WTC11 (cell line): ENCODE results near the gene TUBB4B. TPM values are rescaled to one million over a fixed set of nuclear protein-coding genes. Genes with fewer than 3 reads are reported as not detected.
A peak's percentile ranks its signal among the peaks of the same experiment; 100 is the strongest.

Experiments
- ATAC-seq: fragments of 200-7000 bp; cut with Tn5 transposase; 2 replicates; pipeline ENCODE4 v1.10.0; 2021; ENCODE audit warnings: mild to moderate bottlenecking, moderate library complexity
- CTCF ChIA-PET: fragments of 300-600 bp; sonication (Branson Sonifier 250); formaldehyde crosslinking; loops from one replicate; lab custom pipeline; 2021; ENCODE audit warnings: antibody characterized with exemption; lab: Charles Lee
- POLR2A ChIA-PET: fragments of 350-600 bp; sonication (Branson Sonifier 250); formaldehyde crosslinking; loops from one replicate; lab custom pipeline; 2021; ENCODE audit warnings: antibody characterized with exemption; lab: Charles Lee
- DNase-seq: peaks from one replicate; pipeline ENCODE4 v3.0.0; 2021; ENCODE audit warnings: low spot score
- H3K27ac Mint-ChIP-seq: 2 replicates; pipeline ENCODE4 v1.8.0; 2021; ENCODE audit warnings: mixed read lengths
- H3K27me3 Mint-ChIP-seq: 2 replicates; pipeline ENCODE4 v1.8.0; 2021; ENCODE audit warnings: low read depth, mild to moderate bottlenecking, moderate library complexity, mixed read lengths
- H3K36me3 Mint-ChIP-seq: 2 replicates; pipeline ENCODE4 v1.8.0; 2021; ENCODE audit warnings: mixed read lengths
- H3K4me1 Mint-ChIP-seq: 2 replicates; pipeline ENCODE4 v1.8.0; 2022; ENCODE audit warnings: mixed read lengths
- H3K4me3 Mint-ChIP-seq: 2 replicates; pipeline ENCODE4 v1.8.0; 2021; ENCODE audit warnings: mild to moderate bottlenecking, moderate library complexity, mixed read lengths
- H3K9me3 Mint-ChIP-seq: 2 replicates; pipeline ENCODE4 v1.8.0; 2021; ENCODE audit warnings: mixed read lengths
- ATF1 ChIP-seq: sonication (generic); formaldehyde crosslinking; IDR thresholded peaks from 2 replicates; pipeline ENCODE4 v1.8.1; 2023; ENCODE audit warnings: mild to moderate bottlenecking, moderate library complexity, missing genetic modification reagents
- FOXK1 ChIP-seq: sonication (generic); formaldehyde crosslinking; IDR thresholded peaks from 2 replicates; pipeline ENCODE4 v1.8.0; 2022; ENCODE audit warnings: mild to moderate bottlenecking, moderate library complexity, missing genetic modification reagents
- FOXP1 ChIP-seq: sonication (generic); formaldehyde crosslinking; IDR thresholded peaks from 2 replicates; pipeline ENCODE4 v1.8.0; 2022; ENCODE audit warnings: missing genetic modification reagents, mild to moderate bottlenecking, moderate library complexity, borderline replicate concordance
- ZNF121 ChIP-seq: sonication (generic); formaldehyde crosslinking; IDR thresholded peaks from 2 replicates; pipeline ENCODE4 v1.8.0; 2023; ENCODE audit warnings: missing genetic modification reagents
- ZNF138 ChIP-seq: sonication (generic); formaldehyde crosslinking; conservative IDR thresholded peaks from 2 replicates; pipeline ENCODE4 v1.8.1; 2022; ENCODE audit warnings: mild to moderate bottlenecking, moderate library complexity, missing genetic modification reagents
- ZNF396 ChIP-seq: fragments of 250-450 bp; sonication (Bioruptor Pico); IDR thresholded peaks from 2 replicates; pipeline ENCODE4 v1.8.0; 2021; ENCODE audit warnings: mild to moderate bottlenecking, moderate library complexity, borderline replicate concordance
- ZNF423 ChIP-seq: fragments of 250-450 bp; sonication (Bioruptor Pico); IDR thresholded peaks from 2 replicates; pipeline ENCODE4 v2.1.2; 2022; ENCODE audit warnings: mild to moderate bottlenecking, moderate library complexity
- total RNA-seq: library from RNA; stranded (reverse); gene quantifications from 3 replicates; pipeline ENCODE4 v1.2.3, GENCODE V29; 2021
- TF ChIP-seq, protein P1 (sequence below): sonication (generic); formaldehyde crosslinking; IDR thresholded peaks from 2 replicates; pipeline ENCODE4 v1.8.1; 2022; ENCODE audit warnings: mild to moderate bottlenecking, missing genetic modification reagents, moderate library complexity, borderline replicate concordance
- TF ChIP-seq, protein P2 (sequence below): sonication (generic); formaldehyde crosslinking; IDR thresholded peaks from 2 replicates; pipeline ENCODE4 v1.8.1; 2022; ENCODE audit warnings: low read depth, mild to moderate bottlenecking, moderate library complexity, missing genetic modification reagents, borderline replicate concordance
- TF ChIP-seq, protein P3 (sequence below): sonication (generic); formaldehyde crosslinking; IDR thresholded peaks from 2 replicates; pipeline ENCODE4 v1.8.1; 2022; ENCODE audit warnings: low read depth, missing genetic modification reagents, borderline replicate concordance

The TUBB4B gene
- total RNA-seq, 1 experiment from 2014 or later: 375 TPM

DNA sequence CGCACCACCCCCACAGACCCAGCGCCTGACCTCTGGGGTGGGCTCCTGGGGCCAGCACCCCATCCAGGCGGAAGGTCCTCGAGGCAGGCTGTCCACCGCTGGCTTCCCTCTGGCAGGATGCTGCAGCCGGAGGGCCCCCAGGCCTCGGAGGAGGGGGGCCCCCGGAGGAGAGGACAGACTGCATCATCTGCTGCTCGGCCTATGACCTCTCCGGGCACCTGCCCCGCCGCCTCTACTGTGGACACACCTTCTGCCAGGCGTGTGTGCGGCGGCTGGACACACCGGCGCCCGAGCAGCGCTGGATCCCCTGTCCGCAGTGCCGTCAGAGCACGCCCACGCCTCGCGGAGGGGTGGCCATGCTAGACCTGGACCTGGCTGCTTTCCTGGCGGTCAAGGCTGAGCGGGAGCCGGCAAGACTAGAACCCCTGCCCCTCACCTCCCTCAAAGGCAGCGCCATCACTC lies 12.6 kb upstream of the TUBB4B start:
- TF ChIP-seq FOXP1 (CRISPR knock-in tag): 0 out of 2 replicates have a peak, but pooled peaks have one; percentile 19
- TF ChIP-seq, protein P1, sequence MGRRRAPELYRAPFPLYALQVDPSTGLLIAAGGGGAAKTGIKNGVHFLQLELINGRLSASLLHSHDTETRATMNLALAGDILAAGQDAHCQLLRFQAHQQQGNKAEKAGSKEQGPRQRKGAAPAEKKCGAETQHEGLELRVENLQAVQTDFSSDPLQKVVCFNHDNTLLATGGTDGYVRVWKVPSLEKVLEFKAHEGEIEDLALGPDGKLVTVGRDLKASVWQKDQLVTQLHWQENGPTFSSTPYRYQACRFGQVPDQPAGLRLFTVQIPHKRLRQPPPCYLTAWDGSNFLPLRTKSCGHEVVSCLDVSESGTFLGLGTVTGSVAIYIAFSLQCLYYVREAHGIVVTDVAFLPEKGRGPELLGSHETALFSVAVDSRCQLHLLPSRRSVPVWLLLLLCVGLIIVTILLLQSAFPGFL: no peak
- TF ChIP-seq ZNF423: no peak
- TF ChIP-seq, protein P2, sequence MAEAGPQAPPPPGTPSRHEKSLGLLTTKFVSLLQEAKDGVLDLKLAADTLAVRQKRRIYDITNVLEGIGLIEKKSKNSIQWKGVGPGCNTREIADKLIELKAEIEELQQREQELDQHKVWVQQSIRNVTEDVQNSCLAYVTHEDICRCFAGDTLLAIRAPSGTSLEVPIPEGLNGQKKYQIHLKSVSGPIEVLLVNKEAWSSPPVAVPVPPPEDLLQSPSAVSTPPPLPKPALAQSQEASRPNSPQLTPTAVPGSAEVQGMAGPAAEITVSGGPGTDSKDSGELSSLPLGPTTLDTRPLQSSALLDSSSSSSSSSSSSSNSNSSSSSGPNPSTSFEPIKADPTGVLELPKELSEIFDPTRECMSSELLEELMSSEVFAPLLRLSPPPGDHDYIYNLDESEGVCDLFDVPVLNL (CRISPR knock-in tag): 0 out of 2 replicates have a peak, but pooled peaks have one; percentile 20
- CTCF ChIA-PET: interaction anchor here (1.5 to 8.9 kb wide), 11 partner anchors 7 to 193 kb away, joined by 5 to 143 read pairs (median 11); partner anchors contain the start of genes ANAPC2, MAN1B1, SAPCD2 and SSNA1
- H3K36me3 Mint-ChIP-seq: no peaks in the 10 kb centered on the region
- H3K27me3 Mint-ChIP-seq: no peaks in the 10 kb centered on the region
- POLR2A ChIA-PET: no interaction called here
- H3K9me3 Mint-ChIP-seq: no peaks in the 10 kb centered on the region
- ATAC-seq (no peak), DNase-seq (no peak)
- H3K4me3 Mint-ChIP-seq: no peak overlapping the region
- H3K27ac Mint-ChIP-seq: no peak overlapping the region
- H3K4me1 Mint-ChIP-seq: peaks cover 3% of the 10 kb centered on the region

DNA sequence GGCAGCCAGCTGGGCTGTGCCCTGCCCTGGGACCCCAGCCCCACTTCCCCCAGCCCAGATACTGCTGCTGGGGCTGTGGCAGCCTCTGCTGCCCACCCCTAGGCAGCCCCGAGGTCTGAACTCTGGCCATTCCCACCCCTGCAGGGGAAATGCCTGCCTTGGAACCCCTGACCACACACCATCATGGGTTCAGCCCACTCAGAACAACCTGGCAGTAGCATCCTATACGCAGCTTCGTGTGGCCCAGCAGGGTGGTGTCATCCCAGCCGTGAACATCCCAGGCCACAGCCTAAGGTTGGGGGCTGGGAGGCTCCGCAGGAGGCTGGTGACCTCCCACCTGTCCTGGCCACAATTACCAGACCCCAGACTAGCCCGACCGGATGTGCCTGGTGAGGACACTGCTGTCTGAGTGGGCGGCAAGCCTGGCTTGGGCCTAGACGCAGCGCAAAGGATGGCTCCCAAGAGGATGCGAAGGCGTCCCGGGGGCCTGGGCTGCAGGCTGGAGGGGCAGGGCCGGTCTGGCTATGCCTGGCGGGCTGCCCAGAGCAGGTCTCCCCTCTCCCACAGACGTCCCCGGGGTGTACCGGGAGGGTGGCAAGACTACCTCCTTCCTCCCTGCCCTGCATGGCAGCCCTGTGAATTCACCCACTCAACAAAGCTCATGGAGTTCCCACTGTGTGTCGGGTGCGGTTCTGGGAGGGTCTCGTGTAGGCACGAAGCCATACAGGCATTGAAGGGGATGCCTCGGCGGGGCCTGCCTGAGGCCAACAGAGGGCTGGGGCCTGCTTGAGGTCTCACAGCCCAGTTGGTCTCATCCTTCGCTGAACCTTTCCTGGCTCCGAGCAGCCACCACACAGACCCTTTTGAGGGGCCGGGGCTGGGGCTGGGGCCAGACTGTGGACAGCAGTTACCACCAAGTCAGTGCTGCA lies 11.9 kb upstream of the TUBB4B start:
- TF ChIP-seq ZNF121 (CRISPR knock-in tag): peak; percentile 65; the same call in 1 of the 2 replicates
- TF ChIP-seq ZNF396 (CRISPR knock-in tag): no peak
- TF ChIP-seq ATF1: peak; percentile 53; the same call in 1 of the 2 replicates
- Mint-ChIP-seq H3K36me3 (no peaks in the 10 kb centered on the region), H3K4me1 (peaks cover 3% of the 10 kb centered on the region), H3K27me3 (no peaks in the 10 kb centered on the region), H3K9me3 (no peaks in the 10 kb centered on the region), H3K4me3 (no peak overlapping the region), H3K27ac (no peak overlapping the region)
- CTCF ChIA-PET: interaction anchor here (0.8 to 1.2 kb wide), 5 partner anchors 15 to 162 kb away, joined by 3 to 4 read pairs (median 3); no protein-coding TSS in a partner anchor
- POLR2A ChIA-PET: interaction anchor here (0.6 kb wide), 1 partner anchor 60 kb away, joined by 3 read pairs; no protein-coding TSS in a partner anchor
- DNase-seq (no peak), ATAC-seq (no peak)

DNA sequence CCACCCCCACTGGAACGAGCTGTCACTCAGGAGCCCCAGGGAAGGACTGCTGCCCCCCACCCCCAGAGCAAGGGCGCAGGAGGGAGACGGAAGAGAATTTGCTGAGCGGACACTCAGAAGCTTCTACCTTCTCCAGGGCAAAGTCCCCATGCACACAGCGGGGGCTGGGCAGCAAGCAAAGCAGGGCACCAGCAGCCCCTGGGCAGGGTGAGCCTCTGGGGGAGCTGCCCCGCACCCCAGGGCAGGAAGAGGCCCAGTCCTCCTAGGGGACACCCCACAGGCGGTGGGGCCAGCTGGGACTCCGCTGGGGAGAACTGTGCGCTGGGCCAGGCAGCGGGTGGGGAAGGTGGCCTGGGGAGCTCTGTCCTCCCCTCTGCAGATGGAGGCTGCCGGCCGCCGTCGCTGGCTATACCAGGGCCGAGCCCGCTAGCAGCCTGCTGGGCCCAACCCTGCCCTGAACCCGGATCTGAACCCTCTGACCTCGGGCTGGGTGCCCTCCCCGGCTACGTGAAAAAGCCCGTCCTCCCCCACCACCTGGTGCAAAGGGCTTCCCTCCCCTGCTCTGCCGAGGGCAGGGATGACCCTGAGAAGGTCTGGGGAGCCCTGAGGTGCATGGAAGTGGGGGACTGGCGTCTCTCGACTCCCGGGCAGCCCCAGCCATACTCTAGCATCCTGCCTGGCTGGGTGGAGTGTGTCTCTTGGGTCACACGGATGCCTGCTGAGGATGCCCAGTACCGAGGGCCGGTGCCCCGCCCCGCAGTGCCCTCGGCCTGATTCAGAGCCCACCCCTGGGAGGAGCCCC lies 11.0 kb upstream of the TUBB4B start:
- POLR2A ChIA-PET: interaction anchor here (0.6 kb wide), 1 partner anchor 61 kb away, joined by 3 read pairs; no protein-coding TSS in a partner anchor
- CTCF ChIA-PET: interaction anchor here (0.8 to 1.2 kb wide), 5 partner anchors 16 to 162 kb away, joined by 3 to 4 read pairs (median 3); no protein-coding TSS in a partner anchor
- H3K27me3 Mint-ChIP-seq: no peaks in the 10 kb centered on the region
- H3K9me3 Mint-ChIP-seq: no peaks in the 10 kb centered on the region
- DNase-seq (no peak), ATAC-seq (no peak)
- H3K27ac Mint-ChIP-seq: no peak overlapping the region
- no peak overlapping the region for H3K4me3 Mint-ChIP-seq
- peaks cover 7% of the 10 kb centered on the region for H3K4me1 Mint-ChIP-seq
- no peaks in the 10 kb centered on the region for H3K36me3 Mint-ChIP-seq
- peak; percentile 39; the same call in 1 of the 2 replicates for TF ChIP-seq FOXP1 (CRISPR knock-in tag)
- TF ChIP-seq, protein P2 (CRISPR knock-in tag): no peak
- no peak for TF ChIP-seq FOXK1 (CRISPR knock-in tag)
- TF ChIP-seq ZNF138 (CRISPR knock-in tag): no peak
- TF ChIP-seq, protein P3, sequence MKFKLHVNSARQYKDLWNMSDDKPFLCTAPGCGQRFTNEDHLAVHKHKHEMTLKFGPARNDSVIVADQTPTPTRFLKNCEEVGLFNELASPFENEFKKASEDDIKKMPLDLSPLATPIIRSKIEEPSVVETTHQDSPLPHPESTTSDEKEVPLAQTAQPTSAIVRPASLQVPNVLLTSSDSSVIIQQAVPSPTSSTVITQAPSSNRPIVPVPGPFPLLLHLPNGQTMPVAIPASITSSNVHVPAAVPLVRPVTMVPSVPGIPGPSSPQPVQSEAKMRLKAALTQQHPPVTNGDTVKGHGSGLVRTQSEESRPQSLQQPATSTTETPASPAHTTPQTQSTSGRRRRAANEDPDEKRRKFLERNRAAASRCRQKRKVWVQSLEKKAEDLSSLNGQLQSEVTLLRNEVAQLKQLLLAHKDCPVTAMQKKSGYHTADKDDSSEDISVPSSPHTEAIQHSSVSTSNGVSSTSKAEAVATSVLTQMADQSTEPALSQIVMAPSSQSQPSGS: no peak
